ENCODE results near the gene PPP1R10. TPM values are rescaled to one million over a fixed set of nuclear protein-coding genes. Genes with fewer than 3 reads are reported as not detected.

PPP1R10 gene
- total and polyA plus RNA-seq, 2 of the 13 experiments (the other 11 are each of a cell fraction or from before 2014, with no cell fraction given): 26.3 to 38.4 TPM

- peak; percentile 94 for DNase-seq (ENCODE audit: low spot score)
- Histone ChIP-seq H3K27me3 (ENCODE audit: control insufficient read depth in 1 of 2, insufficient read depth in 2 of 2, low read length in 2 of 2) (no peaks in the 10 kb centered on the region; a peak in 1 of 5 replicates), H2AFZ (ENCODE audit: low read length) (peak within 1 kb of the TSS; percentile 60), H3K9ac (ENCODE audit: insufficient read depth, low read depth, low read length) (peak within 1 kb of the TSS; percentile 85), H3K36me3 (replicated peaks in 1 of 2; ENCODE audit: control insufficient read depth in 1 of 2, insufficient read depth in 2 of 2, low read length in 2 of 2) (peaks cover 13 to 33% of the 10 kb centered on the region in 2 experiments), H3K4me1 (ENCODE audit: insufficient read depth, low read length) (peaks cover 26% of the 10 kb centered on the region), H3K79me2 (ENCODE audit: insufficient read depth, low read length) (peaks cover 27% of the 10 kb centered on the region), H3K9me3 (ENCODE audit: low read length) (no peaks in the 10 kb centered on the region), H3K27ac (ENCODE audit: extremely low read length, insufficient read depth, low read length) (peak within 1 kb of the TSS; percentile 94), H3K4me2 (ENCODE audit: low read depth, low read length) (peak within 1 kb of the TSS; percentile 92), H4K20me1 (ENCODE audit: insufficient read depth, low read length) (peaks cover 11% of the 10 kb centered on the region), H3K4me3 (replicated peaks in 1 of 3; ENCODE audit: insufficient read depth in 1 of 3, low read depth in 2 of 3, low read length in 3 of 3) (peak within 1 kb of the TSS; percentile 87 to 93 (median 90))
- TSS peak; percentile 54 for BruUV-seq (replicated peaks)
- peak; percentile 85 for ATAC-seq
- intact Hi-C loops (cut with micrococcal nuclease; ENCODE audit: unreplicated experiment) (loop anchor here (2.0 kb wide), 1 partner anchor 161 kb away; the partner anchor contains the start of gene MDC1), in situ Hi-C loops (cut with HindIII; ENCODE audit: extremely low pct_ligation_motif_present, low pct_unique_long_range_greater_than_20kb) (no loop called here)
- CTCF ChIA-PET (ENCODE audit: low intra/inter-chr PET ratio, low total read pairs): no interaction called here
- POLR2A ChIA-PET: interaction anchor here (1.1 to 4.3 kb wide), 13 partner anchors 9 to 358 kb away, joined by 4 to 74 read pairs (median 7); partner anchors contain the start of genes ABCF1, DHX16, MDC1 and MRPS18B
- no peak for FAIRE-seq
- WGBS (ENCODE audit: low lambda C conversion rate): 1% methylated on average over 64 of the region's 71 CpGs
- TF ChIP-seq NCOA5 (CRISPR knock-in tag; IDR thresholded peaks at IDR 0.05) (no peak), ZNF282 (IDR thresholded peaks at IDR 0.05; ENCODE audit: partially characterized antibody) (no peak), ZNF34 (CRISPR knock-in tag; IDR thresholded peaks at IDR 0.05; ENCODE audit: borderline replicate concordance) (no peak), SALL1 (CRISPR knock-in tag; IDR thresholded peaks at IDR 0.05) (peak; percentile 68), ZNF788 (CRISPR knock-in tag; IDR thresholded peaks at IDR 0.05; ENCODE audit: borderline replicate concordance) (peak; percentile 72), CREM (IDR thresholded peaks at IDR 0.05) (peak; percentile 8; the same call in 1 of the 2 replicates), CREM (CRISPR knock-in tag; IDR thresholded peaks at IDR 0.05) (peak; percentile 32; the same call in 1 of the 2 replicates), FOXA3 (CRISPR knock-in tag; IDR thresholded peaks at IDR 0.05) (no peak), ZNF589 (CRISPR knock-in tag; conservative IDR thresholded peaks at IDR 0.05) (peak; percentile 11; the same call in 1 of the 2 replicates), ZNF256 (CRISPR knock-in tag; conservative IDR thresholded peaks at IDR 0.05) (0 out of 2 replicates have a peak, but pooled peaks have one; percentile 63), ERF (CRISPR knock-in tag; IDR thresholded peaks at IDR 0.05) (peak; percentile 16; the same call in 1 of the 2 replicates), ZFP82 (CRISPR knock-in tag; IDR thresholded peaks at IDR 0.05; ENCODE audit: borderline replicate concordance) (no peak; the same call in 1 of the 2 replicates), ZNF776 (CRISPR knock-in tag; IDR thresholded peaks at IDR 0.05) (peak; percentile 52), ZNF276 (CRISPR knock-in tag; IDR thresholded peaks at IDR 0.05; ENCODE audit: low read depth) (no peak), DDIT3 (CRISPR knock-in tag; IDR thresholded peaks at IDR 0.05) (no peak), NCOA1 (CRISPR knock-in tag; IDR thresholded peaks at IDR 0.05) (no peak), SCMH1 (CRISPR knock-in tag; IDR thresholded peaks at IDR 0.05; ENCODE audit: borderline replicate concordance) (no peak), IRF2 (CRISPR knock-in tag; IDR thresholded peaks at IDR 0.05) (peak; percentile 58), KLF15 (CRISPR knock-in tag; IDR thresholded peaks at IDR 0.05; ENCODE audit: borderline replicate concordance) (0 out of 2 replicates have a peak, but pooled peaks have one; percentile 79), ARNT2 (CRISPR knock-in tag; IDR thresholded peaks at IDR 0.05; ENCODE audit: low read depth) (peak; percentile 76; the same call in 1 of the 2 replicates), ZFP91 (CRISPR knock-in tag; IDR thresholded peaks at IDR 0.05; ENCODE audit: borderline replicate concordance) (peak; percentile 74)
Measured at GRCh38 chr6:30556066-30556905, 60.8 kb downstream of the PPP1R10 start, which contains the start of gene GNL1. TSS of gene GNL1 (minus strand) at chr6:30556489. CDS start at chr6:30556203, 286 bp downstream.
